OCI-LY1 (cell line): ENCODE results near the gene HDHD5.

Experiments
- H2AFZ ChIP-seq: fragments of 200-600 bp; sonication (generic), shearing (Covaris generic); 2 replicates; pipeline ENCODE4 v1.6.0; 2014; ENCODE audit warnings: antibody characterized with exemption, mild to moderate bottlenecking, low read length
- H3F3A ChIP-seq: fragments of 200-600 bp; sonication (generic), shearing (Covaris generic); 2 replicates; pipeline ENCODE4 v1.6.0; 2014; ENCODE audit warnings: mild to moderate bottlenecking, antibody characterized with exemption, low read length, moderate library complexity; ENCODE audit not compliant: insufficient read depth
- H3K27ac ChIP-seq: fragments of 200-600 bp; sonication (generic); 2 replicates; pipeline ENCODE4 v1.5.1; 2014; ENCODE audit warnings: low read length, mixed run types, mild to moderate bottlenecking, low read depth; ENCODE audit not compliant: poor library complexity, severe bottlenecking
- H3K27me3 ChIP-seq: fragments of 200-600 bp; sonication (generic); 2 replicates; pipeline ENCODE4 v1.6.0; 2014; ENCODE audit warnings: antibody characterized with exemption, mild to moderate bottlenecking, low read length, moderate library complexity; ENCODE audit not compliant: insufficient read depth
- H3K36me3 ChIP-seq: fragments of 200-600 bp; sonication (generic); 2 replicates; pipeline ENCODE4 v1.6.1; 2014; ENCODE audit warnings: mild to moderate bottlenecking, antibody characterized with exemption, low read length, moderate library complexity, mixed read lengths; ENCODE audit not compliant: insufficient read depth
- H3K4me1 ChIP-seq: fragments of 200-600 bp; sonication (generic); 2 replicates; pipeline ENCODE4 v1.5.1; 2014; ENCODE audit warnings: mild to moderate bottlenecking, low read length, moderate library complexity; ENCODE audit not compliant: insufficient read depth, severe bottlenecking
- H3K4me2 ChIP-seq: fragments of 200-600 bp; sonication (generic), shearing (Covaris generic); 2 replicates; pipeline ENCODE4 v1.6.1; 2014; ENCODE audit warnings: low read length
- H3K4me3 ChIP-seq: fragments of 200-600 bp; sonication (generic); 2 replicates; pipeline ENCODE4 v1.5.1; 2014; ENCODE audit warnings: low read length, low read depth, mild to moderate bottlenecking, mixed read lengths; ENCODE audit not compliant: poor library complexity, severe bottlenecking
- H3K79me2 ChIP-seq: fragments of 200-600 bp; shearing (Covaris generic); 2 replicates; pipeline ENCODE4 v1.6.1; 2016; ENCODE audit warnings: mixed run types, low read length, mixed read lengths; ENCODE audit not compliant: insufficient read depth
- H3K9ac ChIP-seq: fragments of 200-600 bp; sonication (generic), shearing (Covaris generic); 2 replicates; pipeline ENCODE4 v1.6.1; 2014; ENCODE audit warnings: mild to moderate bottlenecking, low read length, mixed read lengths
- H3K9me2 ChIP-seq: fragments of 200-600 bp; sonication (generic), shearing (Covaris generic); 2 replicates; pipeline ENCODE4 v1.6.1; 2014; ENCODE audit warnings: low read depth, mild to moderate bottlenecking, low read length, mixed read lengths
- H3K9me3 ChIP-seq: fragments of 200-600 bp; shearing (Covaris generic); 2 replicates; pipeline ENCODE4 v1.6.1; 2014; ENCODE audit warnings: low read length, mixed read lengths
- H4K20me1 ChIP-seq: fragments of 200-600 bp; sonication (generic), shearing (Covaris generic); 2 replicates; pipeline ENCODE4 v1.6.0; 2016; ENCODE audit warnings: mild to moderate bottlenecking, low read length; ENCODE audit not compliant: insufficient read depth
- EZH2 ChIP-seq: fragments of 200-600 bp; sonication (generic), shearing (Covaris generic); IDR thresholded peaks from 2 replicates; pipeline ENCODE4 v1.8.0; 2017; ENCODE audit warnings: borderline replicate concordance, mixed run types, mild to moderate bottlenecking, antibody characterized with exemption, low read length, moderate library complexity, mixed read lengths
- TF ChIP-seq, protein P1 (sequence below): fragments of 200-600 bp; sonication (generic), shearing (Covaris generic); IDR thresholded peaks from 2 replicates; pipeline ENCODE4 v1.5.1; 2017; ENCODE audit warnings: mild to moderate bottlenecking, antibody characterized with exemption, low read length, moderate library complexity, mixed read lengths

HDHD5 gene

DNA sequence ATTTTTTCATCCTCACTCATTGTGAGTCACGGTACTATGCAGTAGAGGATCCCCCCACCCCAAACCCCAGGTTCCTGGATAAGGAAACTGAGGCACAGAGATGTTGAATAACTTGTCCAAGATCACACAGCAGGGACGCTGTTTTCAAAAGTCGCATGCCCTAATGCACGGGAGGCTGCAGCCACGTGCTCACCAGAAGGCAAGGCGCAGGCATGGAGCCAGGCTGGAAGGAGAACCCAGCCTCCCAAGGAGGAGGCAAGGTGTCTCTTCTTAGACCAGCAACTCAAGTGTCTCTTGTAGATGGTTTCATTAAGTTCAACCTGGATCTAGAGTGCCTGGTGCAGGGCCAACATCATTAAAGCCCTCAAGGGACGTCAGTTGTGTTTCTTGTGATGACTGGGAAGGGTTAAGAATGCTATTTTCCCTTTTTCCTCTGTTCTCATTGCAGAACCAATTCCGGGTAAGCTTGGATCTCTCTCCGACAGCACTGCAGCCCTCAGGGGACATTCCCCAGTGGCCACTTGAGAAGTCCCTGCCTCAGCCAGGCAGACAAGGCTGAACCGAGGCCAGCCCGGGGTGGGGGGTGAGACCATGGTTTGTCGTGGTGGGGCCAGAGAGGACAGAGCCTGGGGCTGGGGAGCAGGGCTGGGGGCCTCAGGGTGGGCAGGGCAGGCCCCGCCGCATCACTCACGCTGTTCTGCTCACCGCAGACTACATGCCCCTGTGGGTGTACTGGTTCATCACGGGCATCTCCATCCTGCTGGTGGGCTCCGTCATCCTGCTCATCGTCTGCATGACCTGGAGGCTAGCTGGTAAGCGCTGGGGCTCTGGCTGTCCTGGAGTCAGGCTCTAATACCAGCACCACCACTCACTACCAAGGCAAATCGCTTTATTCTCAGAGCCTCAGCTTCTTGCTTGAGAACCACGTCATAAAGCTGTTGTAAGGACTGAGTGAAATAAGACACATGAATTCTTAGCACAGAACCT, 53.6 kb downstream of the HDHD5 start:
- H3K9me2 ChIP-seq: no peaks in the 10 kb centered on the region
- H2AFZ ChIP-seq: no peak overlapping the region
- no peaks in the 10 kb centered on the region for H3F3A ChIP-seq
- H3K4me3 ChIP-seq: no peak overlapping the region
- no peaks in the 10 kb centered on the region for H3K4me1 ChIP-seq
- no peak overlapping the region for H3K4me2 ChIP-seq
- H4K20me1 ChIP-seq: no peaks in the 10 kb centered on the region
- H3K27ac ChIP-seq: no peak overlapping the region
- H3K36me3 ChIP-seq: peaks cover 13% of the 10 kb centered on the region
- TF ChIP-seq, protein P1, sequence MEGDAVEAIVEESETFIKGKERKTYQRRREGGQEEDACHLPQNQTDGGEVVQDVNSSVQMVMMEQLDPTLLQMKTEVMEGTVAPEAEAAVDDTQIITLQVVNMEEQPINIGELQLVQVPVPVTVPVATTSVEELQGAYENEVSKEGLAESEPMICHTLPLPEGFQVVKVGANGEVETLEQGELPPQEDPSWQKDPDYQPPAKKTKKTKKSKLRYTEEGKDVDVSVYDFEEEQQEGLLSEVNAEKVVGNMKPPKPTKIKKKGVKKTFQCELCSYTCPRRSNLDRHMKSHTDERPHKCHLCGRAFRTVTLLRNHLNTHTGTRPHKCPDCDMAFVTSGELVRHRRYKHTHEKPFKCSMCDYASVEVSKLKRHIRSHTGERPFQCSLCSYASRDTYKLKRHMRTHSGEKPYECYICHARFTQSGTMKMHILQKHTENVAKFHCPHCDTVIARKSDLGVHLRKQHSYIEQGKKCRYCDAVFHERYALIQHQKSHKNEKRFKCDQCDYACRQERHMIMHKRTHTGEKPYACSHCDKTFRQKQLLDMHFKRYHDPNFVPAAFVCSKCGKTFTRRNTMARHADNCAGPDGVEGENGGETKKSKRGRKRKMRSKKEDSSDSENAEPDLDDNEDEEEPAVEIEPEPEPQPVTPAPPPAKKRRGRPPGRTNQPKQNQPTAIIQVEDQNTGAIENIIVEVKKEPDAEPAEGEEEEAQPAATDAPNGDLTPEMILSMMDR: no peak
- TF ChIP-seq EZH2: no peak
- no peaks in the 10 kb centered on the region for H3K27me3 ChIP-seq
- H3K9ac ChIP-seq: no peak overlapping the region
- H3K79me2 ChIP-seq: no peaks in the 10 kb centered on the region
- no peaks in the 10 kb centered on the region for H3K9me3 ChIP-seq

- Histone ChIP-seq H3K9me2 (no peaks in the 10 kb centered on the region), H3K27me3 (no peaks in the 10 kb centered on the region), H3K9me3 (no peaks in the 10 kb centered on the region), H3K4me3 (no peak overlapping the region), H3K4me1 (no peaks in the 10 kb centered on the region), H4K20me1 (no peaks in the 10 kb centered on the region), H3K79me2 (no peaks in the 10 kb centered on the region), H3K36me3 (peaks cover 9% of the 10 kb centered on the region), H3K4me2 (no peak overlapping the region), H3F3A (no peaks in the 10 kb centered on the region), H2AFZ (no peak overlapping the region), H3K9ac (no peak overlapping the region), H3K27ac (no peak overlapping the region)
- no peak for TF ChIP-seq EZH2
- TF ChIP-seq, protein P1: no peak
Observed at GRCh38 chr22:17104336-17104935, 54.6 kb downstream of the HDHD5 start.

GRCh38 chr22:17103351-17103750, 55.7 kb downstream of the HDHD5 start:
- Histone ChIP-seq H3K4me3 (no peak overlapping the region), H3K27ac (no peak overlapping the region), H3K27me3 (no peaks in the 10 kb centered on the region), H3K4me1 (peaks cover 1% of the 10 kb centered on the region), H4K20me1 (no peaks in the 10 kb centered on the region), H3K9me2 (no peaks in the 10 kb centered on the region), H3K4me2 (no peak overlapping the region), H3F3A (no peaks in the 10 kb centered on the region), H3K36me3 (peaks cover 9% of the 10 kb centered on the region; the same call in 1 of the 2 replicates), H2AFZ (no peak overlapping the region), H3K9ac (no peak overlapping the region), H3K79me2 (no peaks in the 10 kb centered on the region), H3K9me3 (no peaks in the 10 kb centered on the region)
- TF ChIP-seq, protein P1: no peak
- TF ChIP-seq EZH2: no peak
